Mesodermal cell (in vitro differentiated cells): ENCODE results near the gene TYSND1.

Source experiments
- H3K27ac ChIP-seq: 2 replicates; pipeline ENCODE4 v1.7.0; 2013; ENCODE audit warnings: mild to moderate bottlenecking, low read depth, low read length, moderate library complexity; ENCODE audit not compliant: severe bottlenecking
- H3K36me3 ChIP-seq: 2 replicates; pipeline ENCODE4 v1.7.1; 2013; ENCODE audit warnings: mild to moderate bottlenecking, low read length, moderate library complexity; ENCODE audit not compliant: control insufficient read depth, insufficient read depth
- H3K4me1 ChIP-seq: one replicate; pipeline ENCODE4 v1.7.1; 2013; ENCODE audit warnings: mild to moderate bottlenecking, low read length; ENCODE audit not compliant: insufficient read depth, control insufficient read depth, poor library complexity, severe bottlenecking
- H3K4me3 ChIP-seq: 2 replicates; pipeline ENCODE4 v1.7.0; 2013; ENCODE audit warnings: low read length, control low read depth, mild to moderate bottlenecking; ENCODE audit not compliant: insufficient read depth, poor library complexity, severe bottlenecking; ENCODE audit errors: extremely low read depth
- H3K9me3 ChIP-seq: 2 replicates; pipeline ENCODE4 v1.7.1; 2013; ENCODE audit warnings: mild to moderate bottlenecking, low read length, moderate library complexity; ENCODE audit not compliant: control insufficient read depth
- WGBS, 2 experiments: methylation state at CpG; one replicate each; pipeline ENCODE4 v1.1.5; 2013; ENCODE audit warnings: missing lambda C conversion rate in 2 of 2; ENCODE audit not compliant: insufficient coverage in 2 of 2; 5-methylcytosine and 5-hydroxymethylcytosine counted together

TYSND1 gene

GRCh38 chr10:70090951-70091350 is 55.5 kb downstream of the TYSND1 start:
- Histone ChIP-seq H3K9me3 (no peaks in the 10 kb centered on the region), H3K4me3 (no peak overlapping the region), H3K4me1 (no peaks in the 10 kb centered on the region), H3K36me3 (peaks cover 74% of the 10 kb centered on the region), H3K27ac (no peak overlapping the region)
- WGBS, 2 experiments, result 92 to 96% methylated on average over 4 to 5 of the region's 5 CpGs

GRCh38 chr10:70090013-70090412 is 56.5 kb downstream of the TYSND1 start:
- H3K36me3 ChIP-seq, result peaks cover 67% of the 10 kb centered on the region
- WGBS, 2 experiments, result 98 to 100% methylated on average over 8 of the region's 8 CpGs
- no peak overlapping the region for H3K27ac ChIP-seq
- no peaks in the 10 kb centered on the region for H3K9me3 ChIP-seq
- no peaks in the 10 kb centered on the region for H3K4me1 ChIP-seq
- no peak overlapping the region for H3K4me3 ChIP-seq

- no peaks in the 10 kb centered on the region for H3K9me3 ChIP-seq
- no peak overlapping the region for H3K27ac ChIP-seq
- no peaks in the 10 kb centered on the region for H3K4me1 ChIP-seq
- peaks cover 55% of the 10 kb centered on the region for H3K36me3 ChIP-seq
- no peak overlapping the region for H3K4me3 ChIP-seq
- 100% methylated on average over 2 of the region's 3 CpGs for WGBS, 2 experiments
Measured at GRCh38 chr10:70088308-70088698, 58.2 kb downstream of the TYSND1 start.
